ENCODE measurements around the gene IL18BP.

DNA sequence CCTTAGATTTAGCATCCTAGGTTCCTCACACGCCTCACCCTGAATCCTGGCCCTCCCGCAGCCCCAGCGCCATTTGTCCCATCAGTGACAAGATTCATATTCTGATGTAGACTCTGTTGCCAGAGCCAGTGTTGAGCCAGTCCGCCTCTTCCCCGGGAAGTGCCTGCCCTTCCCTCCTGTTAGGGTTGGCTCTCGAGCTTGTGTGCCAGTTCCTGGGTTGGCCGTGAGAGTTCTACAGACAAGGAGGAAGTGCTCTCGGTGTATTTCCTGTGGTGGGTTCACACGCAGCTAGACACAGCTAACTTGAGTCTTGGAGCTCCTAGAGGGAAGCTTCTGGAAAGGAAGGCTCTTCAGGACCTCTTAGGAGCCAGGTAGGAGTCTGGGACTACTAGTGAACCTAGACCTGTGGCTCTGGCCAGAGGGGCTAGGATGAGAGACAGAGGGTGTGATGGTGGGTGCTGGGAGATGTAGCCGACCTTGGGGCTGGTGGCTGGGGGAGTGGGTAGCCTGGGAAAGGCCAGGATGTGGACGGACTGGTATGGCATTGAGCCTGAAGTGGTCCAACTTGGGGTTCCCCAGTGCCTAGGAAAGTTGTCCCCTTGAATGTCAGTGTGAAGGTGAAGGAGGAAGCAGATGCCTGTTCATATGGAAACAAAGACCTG lies at the start of gene IL18BP:
- TF ChIP-seq, protein P1, sequence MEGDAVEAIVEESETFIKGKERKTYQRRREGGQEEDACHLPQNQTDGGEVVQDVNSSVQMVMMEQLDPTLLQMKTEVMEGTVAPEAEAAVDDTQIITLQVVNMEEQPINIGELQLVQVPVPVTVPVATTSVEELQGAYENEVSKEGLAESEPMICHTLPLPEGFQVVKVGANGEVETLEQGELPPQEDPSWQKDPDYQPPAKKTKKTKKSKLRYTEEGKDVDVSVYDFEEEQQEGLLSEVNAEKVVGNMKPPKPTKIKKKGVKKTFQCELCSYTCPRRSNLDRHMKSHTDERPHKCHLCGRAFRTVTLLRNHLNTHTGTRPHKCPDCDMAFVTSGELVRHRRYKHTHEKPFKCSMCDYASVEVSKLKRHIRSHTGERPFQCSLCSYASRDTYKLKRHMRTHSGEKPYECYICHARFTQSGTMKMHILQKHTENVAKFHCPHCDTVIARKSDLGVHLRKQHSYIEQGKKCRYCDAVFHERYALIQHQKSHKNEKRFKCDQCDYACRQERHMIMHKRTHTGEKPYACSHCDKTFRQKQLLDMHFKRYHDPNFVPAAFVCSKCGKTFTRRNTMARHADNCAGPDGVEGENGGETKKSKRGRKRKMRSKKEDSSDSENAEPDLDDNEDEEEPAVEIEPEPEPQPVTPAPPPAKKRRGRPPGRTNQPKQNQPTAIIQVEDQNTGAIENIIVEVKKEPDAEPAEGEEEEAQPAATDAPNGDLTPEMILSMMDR (conservative IDR thresholded peaks at IDR 0.05; ENCODE audit: low read length) = no peak
- TF ChIP-seq EZH2phosphoT487 (IDR thresholded peaks at IDR 0.05; ENCODE audit: borderline replicate concordance, low read depth, low read length) = no peak

All from OCI-LY7 (cell line).